GM23338 (cell line): ENCODE data around the gene TOGARAM1. TPM values are rescaled to one million over a fixed set of nuclear protein-coding genes. Genes with fewer than 3 reads are reported as not detected.

ENCODE experiments used
- ATAC-seq: fragments of 200-7000 bp; cut with Tn5 transposase; 3 replicates; pipeline ENCODE4 v1.9.1; 2020
- DNase-seq: peaks from one replicate; pipeline ENCODE4 v3.0.0-alpha.2; 2015; ENCODE audit warnings: low spot score
- H2AFZ ChIP-seq: fragments of 200-600 bp; sonication (generic); 2 replicates; pipeline ENCODE4 v1.8.0; 2016; ENCODE audit warnings: antibody characterized with exemption, mild to moderate bottlenecking, moderate library complexity
- H3F3A ChIP-seq: fragments of 200-600 bp; sonication (generic); replicated peaks from 2 replicates; pipeline ENCODE4 v1.8.0; 2017; ENCODE audit warnings: antibody characterized with exemption, mixed run types, low read depth
- H3K27ac ChIP-seq: fragments of 200-600 bp; sonication (generic); 2 replicates; pipeline ENCODE4 v1.6.1; 2016; ENCODE audit warnings: low read depth
- H3K27me3 ChIP-seq: fragments of 200-600 bp; sonication (generic); 2 replicates; pipeline ENCODE4 v1.8.0; 2016; ENCODE audit warnings: mild to moderate bottlenecking, mixed run types, moderate library complexity; ENCODE audit not compliant: insufficient read depth
- H3K36me3 ChIP-seq: fragments of 200-600 bp; sonication (generic); 2 replicates; pipeline ENCODE4 v1.8.0; 2016; ENCODE audit warnings: mild to moderate bottlenecking; ENCODE audit not compliant: insufficient read depth
- H3K4me1 ChIP-seq: fragments of 200-600 bp; sonication (generic); 2 replicates; pipeline ENCODE4 v1.8.0; 2016; ENCODE audit warnings: mild to moderate bottlenecking, moderate library complexity; ENCODE audit not compliant: insufficient read depth
- H3K4me2 ChIP-seq: fragments of 200-600 bp; sonication (generic); 2 replicates; pipeline ENCODE4 v1.7.1; 2017; ENCODE audit warnings: mixed run types
- H3K4me3 ChIP-seq: fragments of 200-600 bp; sonication (generic); 2 replicates; pipeline ENCODE4 v1.6.1; 2016; ENCODE audit warnings: mixed run types
- H3K79me2 ChIP-seq: fragments of 200-600 bp; sonication (generic); replicated peaks from 2 replicates; pipeline ENCODE4 v1.8.0; 2017; ENCODE audit warnings: mild to moderate bottlenecking; ENCODE audit not compliant: insufficient read depth
- H3K9me2 ChIP-seq: fragments of 200-600 bp; sonication (generic); 2 replicates; pipeline ENCODE4 v1.8.0; 2017; ENCODE audit not compliant: insufficient read depth
- H4K20me1 ChIP-seq: fragments of 200-600 bp; sonication (generic); replicated peaks from 2 replicates; pipeline ENCODE4 v1.8.0; 2017; ENCODE audit warnings: mild to moderate bottlenecking; ENCODE audit not compliant: insufficient read depth
- H3K27ac Mint-ChIP-seq: 2 replicates; pipeline ENCODE4 v1.8.0; 2020; ENCODE audit warnings: inconsistent platforms, mild to moderate bottlenecking, moderate library complexity, mixed read lengths
- H3K27me3 Mint-ChIP-seq: 3 replicates; pipeline ENCODE4 v1.8.0; 2022; ENCODE audit warnings: low read depth, mild to moderate bottlenecking, moderate library complexity, mixed read lengths, inconsistent platforms; ENCODE audit not compliant: insufficient read depth, poor library complexity
- H3K36me3 Mint-ChIP-seq: 3 replicates; pipeline ENCODE4 v1.8.0; 2021; ENCODE audit warnings: low read depth, mild to moderate bottlenecking, inconsistent platforms, moderate library complexity, mixed read lengths
- H3K4me1 Mint-ChIP-seq: 3 replicates; pipeline ENCODE4 v1.8.0; 2020; ENCODE audit warnings: mild to moderate bottlenecking, inconsistent platforms, mixed read lengths
- H3K4me3 Mint-ChIP-seq: 3 replicates; pipeline ENCODE4 v1.8.0; 2021; ENCODE audit warnings: moderate library complexity, mild to moderate bottlenecking, inconsistent platforms, mixed read lengths
- H3K9me3 Mint-ChIP-seq: 3 replicates; pipeline ENCODE4 v1.8.0; 2020; ENCODE audit warnings: moderate library complexity, mild to moderate bottlenecking, inconsistent platforms, mixed read lengths
- CREB1 ChIP-seq: fragments of 250-450 bp; sonication (Bioruptor Pico); IDR thresholded peaks from 2 replicates; pipeline ENCODE4 v1.5.0; 2020; ENCODE audit warnings: low read depth, mild to moderate bottlenecking, moderate library complexity
- CTCF ChIP-seq, 2 experiments: fragments of 200-600 bp in 1 of 2; sonication (generic) in 1 of 2; conservative IDR thresholded peaks; 2 replicates each; pipeline versions ENCODE4 v1.5.1 to v1.6.1; 2016 to 2017; ENCODE audit warnings: antibody characterized with exemption in 2 of 2, low read depth in 2 of 2, mild to moderate bottlenecking in 2 of 2, moderate library complexity in 1 of 2
- ZNF462 ChIP-seq: fragments of 250-450 bp; sonication (Bioruptor Pico); IDR thresholded peaks from 2 replicates; pipeline ENCODE4 v1.5.0; 2020; ENCODE audit warnings: mild to moderate bottlenecking, moderate library complexity
- polyA plus RNA-seq: library from polyadenylated mRNA; unstranded; fragments of >200 nt; fragmentation: Nextera tagmentation; extraction: Ambion mirVana; gene quantifications from 2 replicates; pipeline ENCODE4 v1.2.1, GENCODE V29; 2016
- total RNA-seq: library from RNA; depleted of rRNA; stranded (reverse); fragments of >200 nt; shearing (Covaris generic); gene quantifications from 2 replicates; pipeline ENCODE4 v1.2.3, GENCODE V29; 2014

TOGARAM1 gene
- total and polyA plus RNA-seq, 2 experiments from 2014 or later, result 9.6 to 9.8 TPM

GRCh38 chr14:44971459-44971858 is 9.5 kb downstream of the TOGARAM1 start (continued):
- TF ChIP-seq ZNF462 (no peak), CREB1 (CRISPR knock-in tag) (no peak), CTCF (conservative IDR thresholded peaks at IDR 0.05; ENCODE audit: low read depth in 2 of 2) (no peak)

- Histone ChIP-seq H2AFZ (no peak overlapping the region), H3F3A (no peaks in the 10 kb centered on the region), H3K27ac (no peak overlapping the region), H3K27me3 (no peaks in the 10 kb centered on the region), H3K9me2 (no peaks in the 10 kb centered on the region), H3K4me3 (no peak overlapping the region), H3K79me2 (peaks cover 80% of the 10 kb centered on the region), H3K4me1 (no peaks in the 10 kb centered on the region), H3K36me3 (no peaks in the 10 kb centered on the region), H3K4me2 (no peak overlapping the region), H4K20me1 (0 out of 2 replicates have a peak, but pooled peaks cover 6% of the 10 kb centered on the region)
- H3K27me3 Mint-ChIP-seq, result no peaks in the 10 kb centered on the region
- H3K27ac Mint-ChIP-seq, result no peak overlapping the region
- ATAC-seq, result no peak
- no peaks in the 10 kb centered on the region; the same call in 1 of the 3 replicates for H3K4me1 Mint-ChIP-seq
- DNase-seq, result no peak
- no peaks in the 10 kb centered on the region for H3K9me3 Mint-ChIP-seq
- H3K36me3 Mint-ChIP-seq, result no peaks in the 10 kb centered on the region
- no peak overlapping the region for H3K4me3 Mint-ChIP-seq
- no peak for TF ChIP-seq ZNF462
These were observed 17.3 kb downstream of the TOGARAM1 start for GRCh38 chr14:44979273-44979672.
